ENCODE measurements around the gene NSRP1.

Gene NSRP1

GRCh38 chr17:30210901-30211300 is 94.3 kb downstream of the NSRP1 start:
- no peaks in the 10 kb centered on the region for H3K9me3 ChIP-seq (ENCODE audit: control insufficient read depth, insufficient read depth, low read length)
- H3K4me2 ChIP-seq (ENCODE audit: low read length): no peak overlapping the region
- no peaks in the 10 kb centered on the region for H3F3A ChIP-seq (ENCODE audit: control insufficient read depth, insufficient read depth)
- no peaks in the 10 kb centered on the region for H3K36me3 ChIP-seq (ENCODE audit: control insufficient read depth, low read length)
- H3K27ac ChIP-seq (ENCODE audit: low read depth, low read length): no peak overlapping the region
- H3K4me1 ChIP-seq (ENCODE audit: control insufficient read depth, low read length): no peaks in the 10 kb centered on the region
- no peaks in the 10 kb centered on the region for H4K20me1 ChIP-seq (ENCODE audit: control insufficient read depth, insufficient read depth, low read depth, low read length)
- no peaks in the 10 kb centered on the region for H3K79me2 ChIP-seq (ENCODE audit: control insufficient read depth, low read length)
- no peak for TF ChIP-seq CTCF (IDR thresholded peaks at IDR 0.05; ENCODE audit: low read depth, low read length, poor library complexity, severe bottlenecking)
- TF ChIP-seq EZH2phosphoT487 (IDR thresholded peaks at IDR 0.05; ENCODE audit: borderline replicate concordance, low read length): no peak
- no peaks in the 10 kb centered on the region for H3K9me2 ChIP-seq (replicated peaks; ENCODE audit: control insufficient read depth, low read length)
- peaks cover 12% of the 10 kb centered on the region; the same call in 1 of the 2 replicates for H3K27me3 ChIP-seq (ENCODE audit: control insufficient read depth, low read length)
- no peak overlapping the region for H3K4me3 ChIP-seq (ENCODE audit: low read length)

- Histone ChIP-seq H3K9me3 (ENCODE audit: control insufficient read depth, insufficient read depth, low read length) (no peaks in the 10 kb centered on the region), H3F3A (ENCODE audit: control insufficient read depth, insufficient read depth) (no peaks in the 10 kb centered on the region), H3K27ac (ENCODE audit: low read depth, low read length) (no peak overlapping the region), H3K27me3 (ENCODE audit: control insufficient read depth, low read length) (peaks cover 10% of the 10 kb centered on the region; the same call in 1 of the 2 replicates), H3K4me1 (ENCODE audit: control insufficient read depth, low read length) (no peaks in the 10 kb centered on the region), H3K79me2 (ENCODE audit: control insufficient read depth, low read length) (no peaks in the 10 kb centered on the region), H3K9me2 (replicated peaks; ENCODE audit: control insufficient read depth, low read length) (no peaks in the 10 kb centered on the region), H3K4me2 (ENCODE audit: low read length) (no peak overlapping the region), H3K4me3 (ENCODE audit: low read length) (no peak overlapping the region), H4K20me1 (ENCODE audit: control insufficient read depth, insufficient read depth, low read depth, low read length) (no peaks in the 10 kb centered on the region), H3K36me3 (ENCODE audit: control insufficient read depth, low read length) (no peaks in the 10 kb centered on the region)
- TF ChIP-seq CTCF (IDR thresholded peaks at IDR 0.05; ENCODE audit: low read depth, low read length, poor library complexity, severe bottlenecking) (no peak), EZH2phosphoT487 (IDR thresholded peaks at IDR 0.05; ENCODE audit: borderline replicate concordance, low read length) (no peak)
Observed at GRCh38 chr17:30211371-30211770, 94.8 kb downstream of the NSRP1 start.

- Histone ChIP-seq H3K9me2 (replicated peaks; ENCODE audit: control insufficient read depth, low read length) (no peaks in the 10 kb centered on the region), H3K36me3 (ENCODE audit: control insufficient read depth, low read length) (no peaks in the 10 kb centered on the region), H3K79me2 (ENCODE audit: control insufficient read depth, low read length) (no peaks in the 10 kb centered on the region), H3K9me3 (ENCODE audit: control insufficient read depth, insufficient read depth, low read length) (no peaks in the 10 kb centered on the region), H4K20me1 (ENCODE audit: control insufficient read depth, insufficient read depth, low read depth, low read length) (no peaks in the 10 kb centered on the region), H3K4me3 (ENCODE audit: low read length) (no peak overlapping the region), H3K27ac (ENCODE audit: low read depth, low read length) (no peak overlapping the region), H3K27me3 (ENCODE audit: control insufficient read depth, low read length) (peaks cover 8% of the 10 kb centered on the region; the same call in 1 of the 2 replicates), H3K4me1 (ENCODE audit: control insufficient read depth, low read length) (no peaks in the 10 kb centered on the region), H3K4me2 (ENCODE audit: low read length) (no peak overlapping the region), H3F3A (ENCODE audit: control insufficient read depth, insufficient read depth) (no peaks in the 10 kb centered on the region)
- TF ChIP-seq EZH2phosphoT487 (IDR thresholded peaks at IDR 0.05; ENCODE audit: borderline replicate concordance, low read length) (no peak), CTCF (IDR thresholded peaks at IDR 0.05; ENCODE audit: low read depth, low read length, poor library complexity, severe bottlenecking) (no peak)
Observed at GRCh38 chr17:30212750-30213149, 96.1 kb downstream of the NSRP1 start.

All from DOHH2 (cell line).